Mammary epithelial cell (primary cell): ENCODE data around the gene RRH.

Source experiments
- CTCF ChIP-seq, 2 donors: IDR thresholded peaks in 1 of 2; conservative IDR thresholded peaks in 1 of 2; 2 replicates each; pipeline ENCODE4 v1.5.1; 2011 to 2012; ENCODE audit warnings: inconsistent platforms in 2 of 2, low read length in 2 of 2, mild to moderate bottlenecking in 2 of 2, control low read depth in 1 of 2, low read depth in 1 of 2; ENCODE audit not compliant: insufficient read depth in 1 of 2; ENCODE audit errors: extremely low read depth in 1 of 2
- EZH2 ChIP-seq: IDR thresholded peaks from 2 replicates; pipeline ENCODE4 v1.6.1; 2012; ENCODE audit warnings: low read length, inconsistent platforms, borderline replicate concordance

DNA sequence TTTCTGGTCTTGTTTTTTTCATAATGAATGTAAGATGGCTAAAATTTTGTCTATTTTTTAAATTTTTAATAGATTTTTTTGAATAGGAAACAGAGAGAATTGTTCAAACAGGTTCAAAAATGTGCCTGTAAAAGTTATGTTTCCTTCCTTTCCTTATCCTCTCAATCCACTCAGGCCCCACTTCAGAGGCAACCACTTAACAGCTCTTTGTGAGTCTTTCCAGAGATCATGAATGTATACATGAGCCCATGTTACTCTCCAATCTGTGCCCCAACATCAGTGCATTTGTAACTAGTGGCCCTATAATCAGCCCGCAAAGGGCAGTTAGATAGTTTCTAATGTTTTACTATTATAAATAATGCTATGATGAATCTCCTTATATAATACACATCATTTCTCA lies 40.0 kb upstream of the RRH start:
- TF ChIP-seq CTCF (conservative IDR thresholded peaks at IDR 0.05 in 1 of 2, IDR thresholded peaks at IDR 0.05 in 1 of 2; ENCODE audit: extremely low read depth in 1 of 2, insufficient read depth in 1 of 2, low read depth in 1 of 2, low read length in 2 of 2) (no peak), EZH2 (no peak)
